SK-N-SH (cell line): ENCODE data around the gene TNFSF13.

ENCODE experiments used
- FOXM1 ChIP-seq: IDR thresholded peaks from 2 replicates; pipeline ENCODE4 v1.4.0; 2012; ENCODE audit warnings: low read depth, mild to moderate bottlenecking
- GABPA ChIP-seq: IDR thresholded peaks from 2 replicates; pipeline ENCODE4 v1.4.0; 2012; ENCODE audit warnings: low read depth, mild to moderate bottlenecking
- JUND ChIP-seq: IDR thresholded peaks from 2 replicates; pipeline ENCODE4 v1.4.0; 2012
- POLR2AphosphoS5 ChIP-seq: IDR thresholded peaks from 2 replicates; pipeline ENCODE4 v1.6.1; 2012; ENCODE audit warnings: low read depth, low read length
- RAD21 ChIP-seq: IDR thresholded peaks from 2 replicates; pipeline ENCODE4 v1.6.1; 2012; ENCODE audit warnings: mild to moderate bottlenecking, low read length
- YY1 ChIP-seq: IDR thresholded peaks from 2 replicates; pipeline ENCODE4 v1.4.0; 2012; ENCODE audit warnings: low read depth, mild to moderate bottlenecking

DNA sequence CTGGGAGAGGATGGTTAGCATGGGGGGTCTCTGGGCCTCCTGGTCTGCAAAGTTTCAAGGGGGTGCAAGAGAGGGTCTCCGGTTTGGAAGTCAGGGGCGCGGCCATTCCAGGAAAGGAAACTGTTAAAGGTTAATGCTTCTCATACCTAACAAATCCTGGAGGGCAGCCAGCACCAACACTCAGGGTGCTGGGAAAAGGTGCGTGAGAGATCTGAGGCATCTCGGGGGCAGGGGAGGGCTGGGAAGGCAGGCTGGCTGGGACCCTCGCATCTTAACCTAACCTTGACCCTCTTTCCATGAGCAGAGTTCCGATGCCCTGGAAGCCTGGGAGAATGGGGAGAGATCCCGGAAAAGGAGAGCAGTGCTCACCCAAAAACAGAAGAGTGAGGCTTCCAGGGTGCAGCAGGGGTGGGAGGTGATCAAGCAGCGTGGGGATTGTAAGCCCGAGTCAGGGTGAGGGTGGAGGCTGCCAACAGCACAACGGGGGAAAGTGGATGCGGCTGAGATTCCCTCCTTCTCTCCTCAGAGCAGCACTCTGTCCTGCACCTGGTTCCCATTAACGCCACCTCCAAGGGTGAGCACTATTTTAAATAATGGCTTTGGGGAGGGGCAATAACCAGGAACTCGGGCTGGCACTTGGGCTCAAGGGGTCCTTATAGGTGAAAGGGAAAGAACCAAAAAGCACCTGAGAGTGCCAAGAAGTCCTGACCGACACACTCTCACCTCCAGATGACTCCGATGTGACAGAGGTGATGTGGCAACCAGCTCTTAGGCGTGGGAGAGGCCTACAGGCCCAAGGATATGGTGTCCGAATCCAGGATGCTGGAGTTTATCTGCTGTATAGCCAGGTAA, 996 bp downstream of the TNFSF13 start:
- TF ChIP-seq RAD21 (no peak), POLR2AphosphoS5 (no peak), JUND (no peak), FOXM1 (no peak), GABPA (no peak), YY1 (no peak)
